Progenitor cell of endocrine pancreas (in vitro differentiated cells): ENCODE measurements around the gene CISTR. TPM values are rescaled to one million over a fixed set of nuclear protein-coding genes. Genes with fewer than 3 reads are reported as not detected.

Source experiments
- DNase-seq: peaks from one replicate; pipeline ENCODE4 v3.0.0; 2021; ENCODE audit warnings: low spot score; ENCODE audit not compliant: unreplicated experiment
- H3K27ac Mint-ChIP-seq: 2 replicates; pipeline ENCODE4 v1.8.0; 2021; ENCODE audit warnings: mild to moderate bottlenecking, moderate library complexity, mixed read lengths
- H3K27me3 Mint-ChIP-seq: 2 replicates; pipeline ENCODE4 v1.8.0; 2021; ENCODE audit warnings: mixed read lengths
- H3K36me3 Mint-ChIP-seq: 2 replicates; pipeline ENCODE4 v1.8.0; 2022; ENCODE audit warnings: mixed read lengths; ENCODE audit not compliant: insufficient read depth
- H3K4me1 Mint-ChIP-seq: 2 replicates; pipeline ENCODE4 v1.8.0; 2021; ENCODE audit warnings: low read depth, mixed read lengths
- H3K4me3 Mint-ChIP-seq: 2 replicates; pipeline ENCODE4 v1.8.0; 2021; ENCODE audit warnings: low read depth, mild to moderate bottlenecking, moderate library complexity, mixed read lengths
- H3K9me3 Mint-ChIP-seq: 2 replicates; pipeline ENCODE4 v1.8.0; 2021; ENCODE audit warnings: low read depth, mixed read lengths
- total RNA-seq: library from RNA; stranded (reverse); gene quantifications from 2 replicates; pipeline ENCODE4 v1.2.1, GENCODE V29; 2021
- TF ChIP-seq, protein P1 (sequence below): fragments of 200-600 bp; sonication (generic); IDR thresholded peaks from one replicate; pipeline ENCODE4 v1.5.0; 2021; ENCODE audit warnings: antibody characterized with exemption, mild to moderate bottlenecking; ENCODE audit not compliant: unreplicated experiment

The CISTR gene
- total RNA-seq, 1 donor from 2014 or later: not detected

DNA sequence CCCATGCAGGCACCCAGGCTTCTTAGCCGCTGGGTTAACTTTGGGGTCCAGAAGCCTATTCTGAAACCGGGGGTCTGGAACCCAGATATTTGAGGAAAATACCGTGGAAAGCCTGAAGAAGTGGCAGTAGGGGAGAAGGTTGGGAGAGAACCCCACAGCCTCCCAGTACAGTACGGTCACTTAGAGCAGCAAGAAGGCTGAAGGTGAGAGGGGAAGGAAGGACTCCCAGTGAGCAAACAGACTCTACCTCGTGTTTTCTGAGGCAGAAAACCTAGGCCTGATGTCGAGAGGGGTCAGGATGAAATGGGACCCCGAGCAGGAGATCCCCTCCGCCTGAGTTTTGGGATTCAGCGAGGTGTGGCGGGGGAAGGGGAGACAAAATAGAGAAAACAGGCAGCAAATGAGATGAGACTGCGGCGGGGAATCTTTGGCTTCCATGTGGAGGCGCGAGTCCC is 13.8 kb downstream of the CISTR start:
- Mint-ChIP-seq H3K9me3 (no peaks in the 10 kb centered on the region), H3K36me3 (no peaks in the 10 kb centered on the region), H3K27ac (peak overlapping the region; percentile 42), H3K4me1 (peaks cover 8% of the 10 kb centered on the region), H3K27me3 (peaks cover 26% of the 10 kb centered on the region), H3K4me3 (peak overlapping the region; percentile 59)
- TF ChIP-seq, protein P1, sequence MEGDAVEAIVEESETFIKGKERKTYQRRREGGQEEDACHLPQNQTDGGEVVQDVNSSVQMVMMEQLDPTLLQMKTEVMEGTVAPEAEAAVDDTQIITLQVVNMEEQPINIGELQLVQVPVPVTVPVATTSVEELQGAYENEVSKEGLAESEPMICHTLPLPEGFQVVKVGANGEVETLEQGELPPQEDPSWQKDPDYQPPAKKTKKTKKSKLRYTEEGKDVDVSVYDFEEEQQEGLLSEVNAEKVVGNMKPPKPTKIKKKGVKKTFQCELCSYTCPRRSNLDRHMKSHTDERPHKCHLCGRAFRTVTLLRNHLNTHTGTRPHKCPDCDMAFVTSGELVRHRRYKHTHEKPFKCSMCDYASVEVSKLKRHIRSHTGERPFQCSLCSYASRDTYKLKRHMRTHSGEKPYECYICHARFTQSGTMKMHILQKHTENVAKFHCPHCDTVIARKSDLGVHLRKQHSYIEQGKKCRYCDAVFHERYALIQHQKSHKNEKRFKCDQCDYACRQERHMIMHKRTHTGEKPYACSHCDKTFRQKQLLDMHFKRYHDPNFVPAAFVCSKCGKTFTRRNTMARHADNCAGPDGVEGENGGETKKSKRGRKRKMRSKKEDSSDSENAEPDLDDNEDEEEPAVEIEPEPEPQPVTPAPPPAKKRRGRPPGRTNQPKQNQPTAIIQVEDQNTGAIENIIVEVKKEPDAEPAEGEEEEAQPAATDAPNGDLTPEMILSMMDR: no peak
- no peak for DNase-seq

DNA sequence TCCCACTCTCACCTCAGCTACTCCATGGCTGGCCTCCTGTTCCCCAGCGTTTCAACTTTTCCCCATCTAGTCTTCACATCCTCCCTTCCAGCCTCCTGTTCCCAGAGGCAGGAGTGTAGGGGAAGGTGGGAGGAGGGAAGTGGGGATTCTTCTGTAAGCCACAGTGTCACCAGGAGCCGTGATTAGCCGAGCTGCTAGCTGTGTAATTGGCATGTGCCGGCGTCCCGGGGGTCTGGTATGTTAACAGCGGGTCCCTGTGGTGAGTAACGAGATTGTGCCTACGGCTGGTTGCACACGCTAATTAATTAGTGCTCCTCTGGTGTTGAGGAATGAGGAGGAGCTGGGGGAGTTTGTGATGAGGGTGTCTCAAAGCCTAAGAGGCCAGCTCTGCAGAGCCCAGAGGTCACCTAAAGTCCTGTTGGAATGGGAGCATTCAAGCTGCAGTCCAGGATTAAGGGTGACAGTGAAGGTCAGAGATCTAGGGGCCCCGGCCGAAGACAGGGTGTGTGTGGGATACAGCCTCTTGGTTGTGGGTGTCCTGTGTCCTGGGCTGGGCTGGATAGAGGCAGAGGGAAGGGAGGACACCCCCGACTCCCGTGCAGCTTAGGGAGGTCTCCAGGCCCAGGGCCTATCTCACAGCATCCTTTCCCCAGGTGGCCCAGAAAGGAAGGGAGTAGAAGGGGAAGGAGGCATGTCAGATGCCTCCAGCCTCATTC is 14.5 kb downstream of the CISTR start:
- Mint-ChIP-seq H3K4me3 (no peak overlapping the region), H3K36me3 (no peaks in the 10 kb centered on the region), H3K27me3 (peaks cover 23% of the 10 kb centered on the region), H3K4me1 (peaks cover 8% of the 10 kb centered on the region), H3K9me3 (no peaks in the 10 kb centered on the region), H3K27ac (no peak overlapping the region)
- no peak for DNase-seq
- TF ChIP-seq, protein P1: no peak

DNA sequence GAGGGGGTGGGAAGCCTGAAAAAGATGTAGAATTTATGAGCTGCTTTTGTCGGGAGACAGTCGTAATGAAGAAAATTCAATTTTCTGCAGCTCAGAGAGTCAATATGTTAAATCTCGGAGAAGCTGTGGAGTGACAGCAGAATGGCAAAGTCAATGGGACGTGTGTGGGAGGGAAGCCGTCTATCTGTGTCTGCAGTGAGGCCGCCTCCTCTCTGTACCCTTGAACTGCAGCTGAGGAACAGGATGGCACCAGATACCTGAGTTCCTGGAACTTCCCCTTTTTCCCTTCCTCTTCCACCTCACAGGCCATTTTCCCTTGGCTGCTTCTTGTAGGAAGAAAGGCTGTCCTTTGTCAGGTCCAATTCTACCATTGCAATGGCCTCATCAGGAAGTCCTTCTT is 15.2 kb downstream of the CISTR start:
- H3K4me3 Mint-ChIP-seq: no peak overlapping the region
- no peaks in the 10 kb centered on the region for H3K36me3 Mint-ChIP-seq
- H3K4me1 Mint-ChIP-seq: peaks cover 8% of the 10 kb centered on the region
- H3K27me3 Mint-ChIP-seq: peaks cover 21% of the 10 kb centered on the region
- DNase-seq: no peak
- TF ChIP-seq, protein P1: no peak
- H3K9me3 Mint-ChIP-seq: no peaks in the 10 kb centered on the region
- H3K27ac Mint-ChIP-seq: no peak overlapping the region

DNA sequence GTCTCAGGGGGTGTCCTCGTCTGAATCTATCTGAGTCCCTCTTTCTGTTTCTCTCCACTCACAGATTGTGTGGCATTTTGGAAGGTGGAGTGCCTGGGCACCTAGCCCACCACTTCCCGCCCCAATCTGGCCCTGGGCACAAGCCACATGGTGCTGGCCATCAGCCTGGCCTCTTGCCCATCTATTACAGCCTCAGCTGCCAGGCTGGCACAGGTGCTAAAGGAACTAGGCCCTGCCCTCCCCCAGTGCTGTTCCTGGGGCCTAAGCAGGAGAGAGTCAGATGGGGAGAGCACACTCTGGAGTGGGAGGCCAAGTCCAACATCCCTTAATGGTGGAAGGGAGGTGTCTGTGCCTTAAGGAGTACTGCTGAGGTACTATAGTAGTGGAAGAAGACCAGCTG is 16.2 kb downstream of the CISTR start:
- H3K4me3 Mint-ChIP-seq: no peak overlapping the region
- H3K27me3 Mint-ChIP-seq: peaks cover 27% of the 10 kb centered on the region
- no peak overlapping the region for H3K27ac Mint-ChIP-seq
- TF ChIP-seq, protein P1: no peak
- H3K36me3 Mint-ChIP-seq: no peaks in the 10 kb centered on the region
- no peak for DNase-seq
- peaks cover 8% of the 10 kb centered on the region for H3K4me1 Mint-ChIP-seq
- no peaks in the 10 kb centered on the region for H3K9me3 Mint-ChIP-seq

DNA sequence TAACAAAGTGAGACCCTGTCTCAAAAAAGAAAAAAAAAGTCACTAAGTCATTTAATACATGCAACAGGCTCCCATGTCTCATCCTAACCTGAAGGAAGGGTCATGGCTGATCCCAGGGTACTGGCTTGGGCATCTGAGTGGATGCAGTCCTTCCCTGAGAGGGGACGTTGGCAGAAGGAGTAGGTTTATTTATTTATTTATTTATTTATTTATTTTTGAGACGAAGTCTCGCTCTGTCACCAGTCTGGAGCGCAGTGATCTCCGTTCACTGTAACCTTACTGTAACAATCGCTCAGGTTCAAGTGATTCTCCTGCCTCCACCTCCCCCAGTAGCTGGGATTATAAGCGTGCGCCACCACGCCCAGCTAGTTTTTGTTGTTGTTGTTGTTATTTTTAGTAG is 17.4 kb downstream of the CISTR start:
- H3K27ac Mint-ChIP-seq: no peak overlapping the region
- DNase-seq: no peak
- TF ChIP-seq, protein P1: no peak
- H3K27me3 Mint-ChIP-seq: peaks cover 27% of the 10 kb centered on the region
- H3K4me1 Mint-ChIP-seq: peaks cover 6% of the 10 kb centered on the region
- no peak overlapping the region for H3K4me3 Mint-ChIP-seq
- H3K9me3 Mint-ChIP-seq: no peaks in the 10 kb centered on the region
- no peaks in the 10 kb centered on the region for H3K36me3 Mint-ChIP-seq
